Measurements from ENCODE around the gene SERINC2. TPM values are rescaled to one million over a fixed set of nuclear protein-coding genes. Genes with fewer than 3 reads are reported as not detected.

SERINC2 gene
- total and polyA plus RNA-seq, 2 donors (not counting 1 experiment from before 2014, with no cell fraction given), result 0.75 to 1.4 TPM

- ChIA-PET CTCF (interaction anchor here (1.1 kb wide), 1 partner anchor 17 kb away, joined by 3 read pairs; no protein-coding TSS in a partner anchor), POLR2A (no interaction called here)
- TF ChIP-seq, protein P1, sequence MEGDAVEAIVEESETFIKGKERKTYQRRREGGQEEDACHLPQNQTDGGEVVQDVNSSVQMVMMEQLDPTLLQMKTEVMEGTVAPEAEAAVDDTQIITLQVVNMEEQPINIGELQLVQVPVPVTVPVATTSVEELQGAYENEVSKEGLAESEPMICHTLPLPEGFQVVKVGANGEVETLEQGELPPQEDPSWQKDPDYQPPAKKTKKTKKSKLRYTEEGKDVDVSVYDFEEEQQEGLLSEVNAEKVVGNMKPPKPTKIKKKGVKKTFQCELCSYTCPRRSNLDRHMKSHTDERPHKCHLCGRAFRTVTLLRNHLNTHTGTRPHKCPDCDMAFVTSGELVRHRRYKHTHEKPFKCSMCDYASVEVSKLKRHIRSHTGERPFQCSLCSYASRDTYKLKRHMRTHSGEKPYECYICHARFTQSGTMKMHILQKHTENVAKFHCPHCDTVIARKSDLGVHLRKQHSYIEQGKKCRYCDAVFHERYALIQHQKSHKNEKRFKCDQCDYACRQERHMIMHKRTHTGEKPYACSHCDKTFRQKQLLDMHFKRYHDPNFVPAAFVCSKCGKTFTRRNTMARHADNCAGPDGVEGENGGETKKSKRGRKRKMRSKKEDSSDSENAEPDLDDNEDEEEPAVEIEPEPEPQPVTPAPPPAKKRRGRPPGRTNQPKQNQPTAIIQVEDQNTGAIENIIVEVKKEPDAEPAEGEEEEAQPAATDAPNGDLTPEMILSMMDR (IDR thresholded peaks at IDR 0.05), result no peak
- TF ChIP-seq EZH2 (IDR thresholded peaks at IDR 0.05; ENCODE audit: borderline replicate concordance, insufficient read depth, low read depth, low read length, poor library complexity, severe bottlenecking), result no peak
- no peak for DNase-seq
- Histone ChIP-seq H3K9me3 (ENCODE audit: control extremely low read depth in 1 of 3, control insufficient read depth in 2 of 3, insufficient read depth in 1 of 3, low read length in 2 of 3) (no peaks in the 10 kb centered on the region), H3K4me2 (replicated peaks; ENCODE audit: low read depth, low read length, poor library complexity, severe bottlenecking) (no peak overlapping the region), H4K20me1 (ENCODE audit: control insufficient read depth, insufficient read depth, low read length, poor library complexity, severe bottlenecking) (no peaks in the 10 kb centered on the region), H3K4me3 (ENCODE audit: control extremely low read depth in 1 of 5, extremely low read depth in 1 of 5, insufficient read depth in 1 of 5, low read depth in 2 of 5, low read length in 4 of 5) (no peak overlapping the region), H3K79me2 (ENCODE audit: control insufficient read depth, insufficient read depth, low read length) (no peaks in the 10 kb centered on the region), H3K27me3 (replicated peaks in 1 of 4; ENCODE audit: control extremely low read depth in 1 of 4, control insufficient read depth in 3 of 4, insufficient read depth in 4 of 4, low read length in 3 of 4) (peaks cover 0 to 23% (median under 1%) of the 10 kb centered on the region in 4 experiments), H3K27ac (ENCODE audit: low read length in 2 of 2) (no peak overlapping the region), H3K9ac (ENCODE audit: low read length) (no peak overlapping the region), H3K36me3 (replicated peaks in 1 of 2; ENCODE audit: control extremely low read depth in 1 of 2, control insufficient read depth in 1 of 2, extremely low read depth in 1 of 2, insufficient read depth in 2 of 2, low read length in 1 of 2) (no peaks in the 10 kb centered on the region), H2AFZ (ENCODE audit: insufficient read depth, low read depth, low read length, poor library complexity, severe bottlenecking) (no peak overlapping the region), H3K4me1 (ENCODE audit: control insufficient read depth in 2 of 2, insufficient read depth in 2 of 2, low read length in 2 of 2) (peaks cover 1 to 10% of the 10 kb centered on the region in 2 donors)
- no peaks in the 10 kb centered on the region for H3K9me3 Mint-ChIP-seq (ENCODE audit: insufficient read depth)
- no peak overlapping the region for H3K27ac Mint-ChIP-seq
- H3K4me1 Mint-ChIP-seq, result peaks cover 8% of the 10 kb centered on the region
- no peak overlapping the region for H3K4me3 Mint-ChIP-seq
- intact Hi-C loops (cut with micrococcal nuclease), result no loop called here
- no peak for ATAC-seq (ENCODE audit: low read depth)
- H3K27me3 Mint-ChIP-seq, result peaks cover 43% of the 10 kb centered on the region
Measured at GRCh38 chr1:31378001-31378400, 35.0 kb upstream of the SERINC2 start.

GRCh38 chr1:31380181-31380580, 32.8 kb upstream of the SERINC2 start:
- Histone ChIP-seq H3K4me2 (replicated peaks; ENCODE audit: low read depth, low read length, poor library complexity, severe bottlenecking) (no peak overlapping the region), H3K27ac (ENCODE audit: low read length in 2 of 2) (no peak overlapping the region), H3K27me3 (replicated peaks in 1 of 4; ENCODE audit: control extremely low read depth in 1 of 4, control insufficient read depth in 3 of 4, insufficient read depth in 4 of 4, low read length in 3 of 4) (peaks cover 0 to 26% (median 2%) of the 10 kb centered on the region in 4 experiments), H3K4me3 (ENCODE audit: control extremely low read depth in 1 of 5, extremely low read depth in 1 of 5, insufficient read depth in 1 of 5, low read depth in 2 of 5, low read length in 4 of 5) (no peak overlapping the region), H3K4me1 (ENCODE audit: control insufficient read depth in 2 of 2, insufficient read depth in 2 of 2, low read length in 2 of 2) (no peaks in the 10 kb centered on the region), H3K36me3 (replicated peaks in 1 of 2; ENCODE audit: control extremely low read depth in 1 of 2, control insufficient read depth in 1 of 2, extremely low read depth in 1 of 2, insufficient read depth in 2 of 2, low read length in 1 of 2) (no peaks in the 10 kb centered on the region), H2AFZ (ENCODE audit: insufficient read depth, low read depth, low read length, poor library complexity, severe bottlenecking) (no peak overlapping the region), H3K9me3 (ENCODE audit: control extremely low read depth in 1 of 3, control insufficient read depth in 2 of 3, insufficient read depth in 1 of 3, low read length in 2 of 3) (no peaks in the 10 kb centered on the region), H4K20me1 (ENCODE audit: control insufficient read depth, insufficient read depth, low read length, poor library complexity, severe bottlenecking) (no peaks in the 10 kb centered on the region), H3K79me2 (ENCODE audit: control insufficient read depth, insufficient read depth, low read length) (no peaks in the 10 kb centered on the region), H3K9ac (ENCODE audit: low read length) (no peak overlapping the region)
- CTCF ChIA-PET, result no interaction called here
- H3K4me1 Mint-ChIP-seq, result no peaks in the 10 kb centered on the region
- no peak for DNase-seq
- peaks cover 44% of the 10 kb centered on the region for H3K27me3 Mint-ChIP-seq
- intact Hi-C loops (cut with micrococcal nuclease), result no loop called here
- POLR2A ChIA-PET, result interaction anchor here (0.5 kb wide), 1 partner anchor 154 kb away, joined by 4 read pairs; no protein-coding TSS in a partner anchor
- no peak overlapping the region for H3K27ac Mint-ChIP-seq
- TF ChIP-seq, protein P1 (IDR thresholded peaks at IDR 0.05), result no peak
- TF ChIP-seq EZH2 (IDR thresholded peaks at IDR 0.05; ENCODE audit: borderline replicate concordance, insufficient read depth, low read depth, low read length, poor library complexity, severe bottlenecking), result no peak
- H3K4me3 Mint-ChIP-seq, result no peak overlapping the region
- H3K9me3 Mint-ChIP-seq (ENCODE audit: insufficient read depth), result no peaks in the 10 kb centered on the region
- no peak for ATAC-seq (ENCODE audit: low read depth)
- WGBS (ENCODE audit: insufficient coverage), result 96% methylated on average over 3 of the region's 3 CpGs
